ENCODE results near the gene EEFSEC.

- TF ChIP-seq CTCF (IDR thresholded peaks at IDR 0.05) (no peak), POLR2AphosphoS5 (IDR thresholded peaks at IDR 0.05) (no peak)
These were observed 68.0 kb downstream of the EEFSEC start for GRCh38 chr3:128221328-128221727.
